ENCODE data around the gene CRYZ.

CRYZ gene

GRCh38 chr1:74699331-74699730, 33.5 kb downstream of the CRYZ start:
- H3F3A ChIP-seq (ENCODE audit: control insufficient read depth, insufficient read depth) = no peaks in the 10 kb centered on the region
- peaks cover 10% of the 10 kb centered on the region for H3K36me3 ChIP-seq (ENCODE audit: control insufficient read depth, low read length)
- H3K27me3 ChIP-seq (ENCODE audit: control insufficient read depth, low read length) = no peaks in the 10 kb centered on the region
- H3K79me2 ChIP-seq (ENCODE audit: control insufficient read depth, low read length) = no peaks in the 10 kb centered on the region
- no peak overlapping the region for H3K27ac ChIP-seq (ENCODE audit: low read depth, low read length)
- no peaks in the 10 kb centered on the region for H4K20me1 ChIP-seq (ENCODE audit: control insufficient read depth, insufficient read depth, low read depth, low read length)
- H3K4me2 ChIP-seq (ENCODE audit: low read length) = no peak overlapping the region
- H3K4me1 ChIP-seq (ENCODE audit: control insufficient read depth, low read length) = no peaks in the 10 kb centered on the region
- TF ChIP-seq EZH2phosphoT487 (IDR thresholded peaks at IDR 0.05; ENCODE audit: borderline replicate concordance, low read length) (no peak), CTCF (IDR thresholded peaks at IDR 0.05; ENCODE audit: low read depth, low read length, poor library complexity, severe bottlenecking) (no peak)
- no peak overlapping the region for H3K4me3 ChIP-seq (ENCODE audit: low read length)
- no peaks in the 10 kb centered on the region for H3K9me3 ChIP-seq (ENCODE audit: control insufficient read depth, insufficient read depth, low read length)
- H3K9me2 ChIP-seq (replicated peaks; ENCODE audit: control insufficient read depth, low read length) = no peaks in the 10 kb centered on the region

- Histone ChIP-seq H4K20me1 (ENCODE audit: control insufficient read depth, insufficient read depth, low read depth, low read length) (no peaks in the 10 kb centered on the region), H3K27ac (ENCODE audit: low read depth, low read length) (no peak overlapping the region), H3K79me2 (ENCODE audit: control insufficient read depth, low read length) (no peaks in the 10 kb centered on the region), H3K4me2 (ENCODE audit: low read length) (no peak overlapping the region), H3K4me1 (ENCODE audit: control insufficient read depth, low read length) (no peaks in the 10 kb centered on the region), H3K4me3 (ENCODE audit: low read length) (no peak overlapping the region), H3K27me3 (ENCODE audit: control insufficient read depth, low read length) (no peaks in the 10 kb centered on the region), H3K9me2 (replicated peaks; ENCODE audit: control insufficient read depth, low read length) (no peaks in the 10 kb centered on the region), H3K36me3 (ENCODE audit: control insufficient read depth, low read length) (peaks cover 2% of the 10 kb centered on the region; the same call in 1 of the 2 replicates), H3F3A (ENCODE audit: control insufficient read depth, insufficient read depth) (no peaks in the 10 kb centered on the region), H3K9me3 (ENCODE audit: control insufficient read depth, insufficient read depth, low read length) (no peaks in the 10 kb centered on the region)
- TF ChIP-seq CTCF (IDR thresholded peaks at IDR 0.05; ENCODE audit: low read depth, low read length, poor library complexity, severe bottlenecking) = no peak
- TF ChIP-seq EZH2phosphoT487 (IDR thresholded peaks at IDR 0.05; ENCODE audit: borderline replicate concordance, low read length) = no peak
These were observed 35.0 kb downstream of the CRYZ start for GRCh38 chr1:74697832-74698231.

- TF ChIP-seq CTCF (IDR thresholded peaks at IDR 0.05; ENCODE audit: low read depth, low read length, poor library complexity, severe bottlenecking) (no peak), EZH2phosphoT487 (IDR thresholded peaks at IDR 0.05; ENCODE audit: borderline replicate concordance, low read length) (no peak)
- no peak overlapping the region for H3K27ac ChIP-seq (ENCODE audit: low read depth, low read length)
These were observed 39.4 kb downstream of the CRYZ start for GRCh38 chr1:74693473-74693872.

GRCh38 chr1:74690909-74691308, 41.9 kb downstream of the CRYZ start:
- TF ChIP-seq CTCF (IDR thresholded peaks at IDR 0.05; ENCODE audit: low read depth, low read length, poor library complexity, severe bottlenecking) (no peak), EZH2phosphoT487 (IDR thresholded peaks at IDR 0.05; ENCODE audit: borderline replicate concordance, low read length) (no peak)

More at GRCh38 chr1:74693473-74693872, 39.4 kb downstream of the CRYZ start:
- no peaks in the 10 kb centered on the region for H3K9me3 ChIP-seq (ENCODE audit: control insufficient read depth, insufficient read depth, low read length)
- no peaks in the 10 kb centered on the region for H3F3A ChIP-seq (ENCODE audit: control insufficient read depth, insufficient read depth)
- no peak overlapping the region for H3K4me2 ChIP-seq (ENCODE audit: low read length)
- no peaks in the 10 kb centered on the region for H3K9me2 ChIP-seq (replicated peaks; ENCODE audit: control insufficient read depth, low read length)
- H3K4me3 ChIP-seq (ENCODE audit: low read length) = no peak overlapping the region
- no peaks in the 10 kb centered on the region for H3K4me1 ChIP-seq (ENCODE audit: control insufficient read depth, low read length)
- no peaks in the 10 kb centered on the region for H3K79me2 ChIP-seq (ENCODE audit: control insufficient read depth, low read length)
- H3K36me3 ChIP-seq (ENCODE audit: control insufficient read depth, low read length) = no peaks in the 10 kb centered on the region
- no peaks in the 10 kb centered on the region for H4K20me1 ChIP-seq (ENCODE audit: control insufficient read depth, insufficient read depth, low read depth, low read length)
- H3K27me3 ChIP-seq (ENCODE audit: control insufficient read depth, low read length) = no peaks in the 10 kb centered on the region

More at GRCh38 chr1:74690909-74691308, 41.9 kb downstream of the CRYZ start:
- no peaks in the 10 kb centered on the region for H4K20me1 ChIP-seq (ENCODE audit: control insufficient read depth, insufficient read depth, low read depth, low read length)
- no peaks in the 10 kb centered on the region for H3F3A ChIP-seq (ENCODE audit: control insufficient read depth, insufficient read depth)
- no peak overlapping the region for H3K4me3 ChIP-seq (ENCODE audit: low read length)
- H3K27ac ChIP-seq (ENCODE audit: low read depth, low read length) = no peak overlapping the region
- no peak overlapping the region for H3K4me2 ChIP-seq (ENCODE audit: low read length)
- no peaks in the 10 kb centered on the region for H3K4me1 ChIP-seq (ENCODE audit: control insufficient read depth, low read length)
- H3K9me3 ChIP-seq (ENCODE audit: control insufficient read depth, insufficient read depth, low read length) = no peaks in the 10 kb centered on the region
- no peaks in the 10 kb centered on the region for H3K36me3 ChIP-seq (ENCODE audit: control insufficient read depth, low read length)
- H3K27me3 ChIP-seq (ENCODE audit: control insufficient read depth, low read length) = no peaks in the 10 kb centered on the region
- H3K79me2 ChIP-seq (ENCODE audit: control insufficient read depth, low read length) = no peaks in the 10 kb centered on the region
- H3K9me2 ChIP-seq (replicated peaks; ENCODE audit: control insufficient read depth, low read length) = no peaks in the 10 kb centered on the region
